GM21367 (cell line): ENCODE data around the gene FAM228B.
"Not testable (repeated sequence)": the region's sequence is repeated elsewhere in the genome, so short reads cannot be mapped to it uniquely, and the experiment has no call there.

ENCODE experiments used
- ATAC-seq: cut with Tn5 transposase; IDR thresholded peaks from one replicate; pipeline ENCODE4 v1.9.1; 2021; ENCODE audit not compliant: unreplicated experiment

The FAM228B gene

GRCh38 chr2:24153478-24153877, 30.2 kb downstream of the FAM228B start:
- ATAC-seq = no peak

- ATAC-seq = no peak
Measured at GRCh38 chr2:24158131-24158530, 34.9 kb downstream of the FAM228B start.

- no peak for ATAC-seq
Measured at GRCh38 chr2:24159708-24160107, 36.4 kb downstream of the FAM228B start.

GRCh38 chr2:24160761-24161160, 37.5 kb downstream of the FAM228B start:
- ATAC-seq = no peak

- ATAC-seq = no peak
Measured at GRCh38 chr2:24162494-24162893, 39.2 kb downstream of the FAM228B start.

GRCh38 chr2:24163186-24163585, 39.9 kb downstream of the FAM228B start:
- ATAC-seq = no peak

GRCh38 chr2:24163601-24164000, 40.3 kb downstream of the FAM228B start:
- ATAC-seq = no peak

GRCh38 chr2:24164416-24164973, 41.2 kb downstream of the FAM228B start:
- ATAC-seq = no peak

GRCh38 chr2:24169023-24169422, 45.8 kb downstream of the FAM228B start:
- no peak for ATAC-seq

GRCh38 chr2:24174851-24175277, 51.6 kb downstream of the FAM228B start, which contains the start of gene FAM228A:
FAM228A (plus strand) TSS chr2:24175053; CDS start chr2:24175481, 428 bp downstream.
- ATAC-seq = no peak

GRCh38 chr2:24175631-24176187, 52.4 kb downstream of the FAM228B start:
- no peak for ATAC-seq

- ATAC-seq = no peak
Measured at GRCh38 chr2:24176326-24176725, 53.1 kb downstream of the FAM228B start.

GRCh38 chr2:24179683-24180082, 56.4 kb downstream of the FAM228B start:
- ATAC-seq = no peak

- ATAC-seq = no peak
Measured at GRCh38 chr2:24181849-24182248, 58.6 kb downstream of the FAM228B start.

- ATAC-seq = no peak
Measured at GRCh38 chr2:24182507-24182906, 59.2 kb downstream of the FAM228B start.

GRCh38 chr2:24183366-24184069, 60.2 kb downstream of the FAM228B start:
- no peak for ATAC-seq

- ATAC-seq = no peak
Measured at GRCh38 chr2:24189551-24189950, 66.3 kb downstream of the FAM228B start.

- no peak for ATAC-seq
Measured at GRCh38 chr2:24190503-24190902, 67.2 kb downstream of the FAM228B start.

- ATAC-seq = no peak
Measured at GRCh38 chr2:24191156-24191555, 67.9 kb downstream of the FAM228B start.

- no peak for ATAC-seq
Measured at GRCh38 chr2:24191848-24192247, 68.6 kb downstream of the FAM228B start.

- ATAC-seq = not testable (repeated sequence)
Measured at GRCh38 chr2:24197213-24197612, 73.9 kb downstream of the FAM228B start.

- ATAC-seq = no peak
Measured at GRCh38 chr2:24199968-24200590, 76.8 kb downstream of the FAM228B start.
